ENCODE measurements around the gene BBS12. TPM values are rescaled to one million over a fixed set of nuclear protein-coding genes. Genes with fewer than 3 reads are reported as not detected.
A peak's percentile ranks its signal among the peaks of the same experiment; 100 is the strongest.

BBS12 gene
- total RNA-seq, 1 experiment from 2014 or later = 1.5 TPM

- CTCF ChIA-PET = no interaction called here
- no peak overlapping the region for H3K4me3 ChIP-seq (ENCODE audit: low read depth in 2 of 2, low read length in 2 of 2)
These were observed 51.1 kb downstream of the BBS12 start for GRCh38 chr4:122783301-122784215.

GRCh38 chr4:122784261-122784660 lies 51.8 kb downstream of the BBS12 start:
- Histone ChIP-seq H3K9me3 (ENCODE audit: control insufficient read depth, insufficient read depth, low read depth, low read length) (no peaks in the 10 kb centered on the region), H3K27me3 (ENCODE audit: control insufficient read depth, insufficient read depth, low read length) (no peaks in the 10 kb centered on the region), H3K36me3 (ENCODE audit: control insufficient read depth, insufficient read depth, low read length) (no peaks in the 10 kb centered on the region), H3K27ac (ENCODE audit: low read length) (peak overlapping the region; percentile 78), H3K4me3 (ENCODE audit: low read depth in 2 of 2, low read length in 2 of 2) (no peak overlapping the region), H3K4me1 (ENCODE audit: control insufficient read depth, insufficient read depth, low read length) (peaks cover 8% of the 10 kb centered on the region; the same call in 1 of the 2 replicates)
- CTCF ChIA-PET = no interaction called here
- no TSS peak for BruUV-seq (replicated peaks)
- in situ Hi-C loops (cut with HindIII; ENCODE audit: low pct_unique_long_range_greater_than_20kb, low sequenced_read_pairs) = no loop called here
- no peak for DNase-seq (ENCODE audit: low read depth, low spot score)
- no peak for ATAC-seq
- POLR2A ChIA-PET = no interaction called here
- TF ChIP-seq TCF7L2 (IDR thresholded peaks at IDR 0.05; ENCODE audit: low read depth, low read length) (no peak), POLR2AphosphoS5 (IDR thresholded peaks at IDR 0.05; ENCODE audit: low read depth, low read length) (no peak), CTCF (IDR thresholded peaks at IDR 0.05) (no peak), REST (IDR thresholded peaks at IDR 0.05; ENCODE audit: insufficient read depth in 1 of 2, low read depth in 2 of 2, low read length in 1 of 2) (no peak), SIN3A (IDR thresholded peaks at IDR 0.05; ENCODE audit: borderline replicate concordance, insufficient read depth, low read depth, low read length) (no peak)
- intact Hi-C loops (cut with micrococcal nuclease; ENCODE audit: unreplicated experiment) = loop anchor here (5.0 kb wide), 1 partner anchor 43 kb away; the partner anchor contains the start of gene FGF2

More at GRCh38 chr4:122783301-122784215, 51.1 kb downstream of the BBS12 start:
- peaks cover 8% of the 10 kb centered on the region; the same call in 1 of the 2 replicates for H3K4me1 ChIP-seq (ENCODE audit: control insufficient read depth, insufficient read depth, low read length)
- ATAC-seq (peak; percentile 100), DNase-seq (ENCODE audit: low read depth, low spot score) (peak; percentile 84)
- in situ Hi-C loops (cut with HindIII; ENCODE audit: low pct_unique_long_range_greater_than_20kb, low sequenced_read_pairs) = no loop called here
- no TSS peak for BruUV-seq (replicated peaks)
- no peaks in the 10 kb centered on the region for H3K27me3 ChIP-seq (ENCODE audit: control insufficient read depth, insufficient read depth, low read length)
- H3K9me3 ChIP-seq (ENCODE audit: control insufficient read depth, insufficient read depth, low read depth, low read length) = no peaks in the 10 kb centered on the region
- intact Hi-C loops (cut with micrococcal nuclease; ENCODE audit: unreplicated experiment) = loop anchor here (5.0 kb wide), 1 partner anchor 44 kb away; the partner anchor contains the start of gene FGF2
- TF ChIP-seq SIN3A (IDR thresholded peaks at IDR 0.05; ENCODE audit: borderline replicate concordance, insufficient read depth, low read depth, low read length) (no peak), TCF7L2 (IDR thresholded peaks at IDR 0.05; ENCODE audit: low read depth, low read length) (0 out of 2 replicates have a peak, but pooled peaks have one; percentile 10)
- POLR2A ChIA-PET = no interaction called here
- peak overlapping the region; percentile 78 for H3K27ac ChIP-seq (ENCODE audit: low read length)
- no peaks in the 10 kb centered on the region for H3K36me3 ChIP-seq (ENCODE audit: control insufficient read depth, insufficient read depth, low read length)

All from Panc1 (cell line).